Upper lobe of left lung (tissue), 4 donors: Measurements from ENCODE around the gene NFIX.

Experiments used
- CTCF ChIP-seq, 6 experiments: fragments of 450-650 bp in 4 of 6; fragments of 200-600 bp in 2 of 6; sonication (generic) in 2 of 6; IDR thresholded peaks; one replicate each; pipeline ENCODE4 v1.5.1; 2016 to 2019; ENCODE audit warnings: antibody characterized with exemption in 6 of 6
- POLR2A ChIP-seq, 4 donors: fragments of 450-650 bp; IDR thresholded peaks; one replicate each; pipeline ENCODE4 v1.5.1; 2016 to 2017; ENCODE audit warnings: antibody characterized with exemption in 4 of 4, mild to moderate bottlenecking in 2 of 4

- TF ChIP-seq CTCF (IDR thresholded peaks at IDR 0.05) = no peak
- no peak for TF ChIP-seq POLR2A (IDR thresholded peaks at IDR 0.05)
Measured at GRCh38 chr19:13035820-13036365, 40.6 kb downstream of the NFIX start.
